ENCODE data around the gene CCSER1. TPM values are rescaled to one million over a fixed set of nuclear protein-coding genes. Genes with fewer than 3 reads are reported as not detected.

CCSER1 gene
- total RNA-seq, 1 experiment from 2014 or later, result 0.05 TPM

GRCh38 chr4:91567594-91567993 is 1440.4 kb downstream of the CCSER1 start:
- in situ Hi-C loops (cut with HindIII; ENCODE audit: low pct_unique_long_range_greater_than_20kb, low sequenced_read_pairs), result no loop called here
- DNase-seq (ENCODE audit: low read depth, low spot score), result no peak
- Histone ChIP-seq H3K27ac (ENCODE audit: low read length) (no peak overlapping the region), H3K4me1 (ENCODE audit: control insufficient read depth, insufficient read depth, low read length) (no peaks in the 10 kb centered on the region), H3K4me3 (ENCODE audit: low read depth in 2 of 2, low read length in 2 of 2) (no peak overlapping the region), H3K27me3 (ENCODE audit: control insufficient read depth, insufficient read depth, low read length) (no peaks in the 10 kb centered on the region), H3K9me3 (ENCODE audit: control insufficient read depth, insufficient read depth, low read depth, low read length) (no peaks in the 10 kb centered on the region), H3K36me3 (ENCODE audit: control insufficient read depth, insufficient read depth, low read length) (no peaks in the 10 kb centered on the region)
- POLR2A ChIA-PET, result no interaction called here
- intact Hi-C loops (cut with micrococcal nuclease; ENCODE audit: unreplicated experiment), result no loop called here
- no peak for ATAC-seq
- no TSS peak for BruUV-seq (replicated peaks)
- CTCF ChIA-PET, result no interaction called here
- TF ChIP-seq CTCF (IDR thresholded peaks at IDR 0.05) (no peak), REST (IDR thresholded peaks at IDR 0.05; ENCODE audit: insufficient read depth in 1 of 2, low read depth in 2 of 2, low read length in 1 of 2) (no peak), POLR2AphosphoS5 (IDR thresholded peaks at IDR 0.05; ENCODE audit: low read depth, low read length) (no peak), TCF7L2 (IDR thresholded peaks at IDR 0.05; ENCODE audit: low read depth, low read length) (no peak)

DNA sequence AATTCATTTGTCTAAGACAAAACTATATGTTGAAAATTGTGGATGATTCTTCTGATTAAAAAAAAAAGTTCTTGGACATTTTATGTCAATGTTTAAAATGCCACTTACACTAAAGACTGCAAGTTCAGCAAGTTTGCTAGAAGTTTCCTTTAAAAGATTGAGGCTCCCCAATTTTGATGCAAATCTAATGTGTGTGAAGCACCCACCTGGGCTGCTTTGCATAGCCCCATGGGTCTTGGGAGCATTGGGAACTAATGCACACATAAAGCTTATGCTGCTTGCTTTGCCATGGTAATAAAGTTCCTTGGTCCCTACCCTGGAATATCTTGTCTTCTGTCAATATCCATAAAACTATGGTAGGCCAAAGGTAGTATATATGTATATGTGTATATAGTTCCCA is 1450.7 kb downstream of the CCSER1 start:
- no peak for ATAC-seq
- in situ Hi-C loops (cut with HindIII; ENCODE audit: low pct_unique_long_range_greater_than_20kb, low sequenced_read_pairs), result no loop called here
- BruUV-seq (replicated peaks), result no TSS peak

More for the DNA sequence above, 1450.7 kb downstream of the CCSER1 start:
- H3K27ac ChIP-seq (ENCODE audit: low read length), result no peak overlapping the region
- ChIA-PET CTCF (no interaction called here), POLR2A (no interaction called here)
- TF ChIP-seq CTCF (IDR thresholded peaks at IDR 0.05), result no peak
- no peak for TF ChIP-seq POLR2AphosphoS5 (IDR thresholded peaks at IDR 0.05; ENCODE audit: low read depth, low read length)
- TF ChIP-seq TCF7L2 (IDR thresholded peaks at IDR 0.05; ENCODE audit: low read depth, low read length), result no peak
- TF ChIP-seq REST (IDR thresholded peaks at IDR 0.05; ENCODE audit: insufficient read depth in 1 of 2, low read depth in 2 of 2, low read length in 1 of 2), result no peak
- no peak for TF ChIP-seq SIN3A (IDR thresholded peaks at IDR 0.05; ENCODE audit: borderline replicate concordance, insufficient read depth, low read depth, low read length)
- no peaks in the 10 kb centered on the region for H3K36me3 ChIP-seq (ENCODE audit: control insufficient read depth, insufficient read depth, low read length)
- DNase-seq (ENCODE audit: low read depth, low spot score), result no peak
- H3K27me3 ChIP-seq (ENCODE audit: control insufficient read depth, insufficient read depth, low read length), result no peaks in the 10 kb centered on the region
- no peaks in the 10 kb centered on the region for H3K4me1 ChIP-seq (ENCODE audit: control insufficient read depth, insufficient read depth, low read length)
- H3K9me3 ChIP-seq (ENCODE audit: control insufficient read depth, insufficient read depth, low read depth, low read length), result no peaks in the 10 kb centered on the region
- H3K4me3 ChIP-seq (ENCODE audit: low read depth in 2 of 2, low read length in 2 of 2), result no peak overlapping the region
- intact Hi-C loops (cut with micrococcal nuclease; ENCODE audit: unreplicated experiment), result no loop called here
